Stomach (tissue), 9 donors: Measurements from ENCODE around the gene COMMD1. TPM values are rescaled to one million over a fixed set of nuclear protein-coding genes. Genes with fewer than 3 reads are reported as not detected.

Experiments
- DNase-seq, 2 donors: peaks; one replicate each; pipeline versions ENCODE4 v3.0.0 to v3.0.0-alpha.2; 2013 to 2019
- H3K27ac ChIP-seq, 5 donors: fragments of 200-600 bp in 4 of 5; sonication (generic) in 4 of 5; one replicate each; pipeline ENCODE4 v1.5.1; 2013 to 2019; ENCODE audit warnings: mild to moderate bottlenecking in 1 of 5, moderate library complexity in 1 of 5
- H3K27me3 ChIP-seq, 3 donors: fragments of 200-600 bp; sonication (generic); one replicate each; pipeline ENCODE4 v1.5.1; 2017 to 2019; ENCODE audit warnings: mixed run types in 1 of 3
- H3K36me3 ChIP-seq, 4 donors: fragments of 200-600 bp; sonication (generic); 1 replicate in 3 of 4; 2 replicates in 1 of 4; pipeline ENCODE4 v1.5.1; 2016 to 2019
- H3K4me1 ChIP-seq, 4 donors: fragments of 200-600 bp; sonication (generic); one replicate each; pipeline ENCODE4 v1.5.1; 2016 to 2019
- H3K4me3 ChIP-seq, 4 donors: fragments of 200-600 bp; sonication (generic) in 3 of 4; one replicate each; pipeline ENCODE4 v1.5.1; 2016 to 2019; ENCODE audit warnings: mild to moderate bottlenecking in 1 of 4
- H3K9me3 ChIP-seq, 4 donors: fragments of 200-600 bp; sonication (generic); one replicate each; pipeline ENCODE4 v1.5.1; 2016 to 2019
- CTCF ChIP-seq, 7 experiments: fragments of 450-650 bp in 4 of 7; fragments of 200-600 bp in 3 of 7; sonication (generic) in 3 of 7; IDR thresholded peaks; one replicate each; pipeline ENCODE4 v1.5.1; 2016 to 2019; ENCODE audit warnings: antibody characterized with exemption in 7 of 7, control low read depth in 2 of 7, mild to moderate bottlenecking in 1 of 7
- EP300 ChIP-seq: sonication (generic); formaldehyde crosslinking; IDR thresholded peaks from one replicate; pipeline ENCODE4 v1.6.1; 2017; ENCODE audit warnings: antibody characterized with exemption
- POLR2A ChIP-seq, 4 donors: fragments of 450-650 bp; IDR thresholded peaks; one replicate each; pipeline ENCODE4 v1.6.1; 2016; ENCODE audit warnings: antibody characterized with exemption in 4 of 4, control low read depth in 2 of 4, mild to moderate bottlenecking in 1 of 4, moderate library complexity in 1 of 4
- POLR2AphosphoS5 ChIP-seq, 3 donors: sonication (generic); formaldehyde crosslinking; IDR thresholded peaks; one replicate each; pipeline ENCODE4 v1.6.1; 2016; ENCODE audit warnings: antibody characterized with exemption in 3 of 3
- WGBS, 5 donors: extraction: QIAGEN DNeasy Blood & Tissue Kit in 3 of 5; methylation state at CpG; one replicate each; pipeline versions ENCODE4 v1.1.5 to v1.1.7; 2013 to 2018; 5-methylcytosine and 5-hydroxymethylcytosine counted together
- intact Hi-C: fragments of 100-400 bp; cut with DNase I; formaldehyde crosslinking; loops from one replicate; pipeline ENCODE4 v1.15.1; 2023; ENCODE audit warnings: low total_unique reads
- polyA plus RNA-seq, 3 donors: library from polyadenylated mRNA; stranded (reverse); fragments of 200-250 nt; gene quantifications; one replicate each; pipeline ENCODE4 v1.2.3, GENCODE V29; 2013
- total RNA-seq, 5 donors: library from RNA; depleted of rRNA; stranded (reverse); fragments of >200 nt; gene quantifications; one replicate each; pipeline versions ENCODE4 v1.1.0 to v1.2.3, GENCODE V29; 2014 to 2016
- donor health status: healthy with polysubstance abuse.
- donor health status: Bipolar disorder and iron deficiency.
- donor health status: healthy.

COMMD1 gene
- total and polyA plus RNA-seq, 8 donors = 12.1 to 155 (median 47.4) TPM

- 66 to 75% (median 70%) methylated on average over 2 of the region's 2 CpGs for WGBS, 5 donors
- no peaks in the 10 kb centered on the region for H3K27me3 ChIP-seq
- no peaks in the 10 kb centered on the region for H3K36me3 ChIP-seq
- intact Hi-C loops = no loop called here
- no peaks in the 10 kb centered on the region for H3K9me3 ChIP-seq
- H3K4me3 ChIP-seq = no peak overlapping the region
- no peak overlapping the region for H3K27ac ChIP-seq
- no peaks in the 10 kb centered on the region for H3K4me1 ChIP-seq
- TF ChIP-seq POLR2A (IDR thresholded peaks at IDR 0.05) = no peak
- no peak for TF ChIP-seq POLR2AphosphoS5 (IDR thresholded peaks at IDR 0.05)
- no peak for TF ChIP-seq CTCF (IDR thresholded peaks at IDR 0.05)
- TF ChIP-seq EP300 = no peak
- no peak for DNase-seq
These were observed 145.1 kb downstream of the COMMD1 start for GRCh38 chr2:62050456-62051045.

- DNase-seq = no peak
These were observed 148.7 kb downstream of the COMMD1 start for GRCh38 chr2:62054029-62054791.

GRCh38 chr2:62054916-62055450 lies 149.5 kb downstream of the COMMD1 start:
- no peak overlapping the region for H3K27ac ChIP-seq
- intact Hi-C loops = no loop called here
- no peak for DNase-seq
- no peaks in the 10 kb centered on the region for H3K27me3 ChIP-seq
- no peaks in the 10 kb centered on the region for H3K4me1 ChIP-seq
- no peak overlapping the region for H3K4me3 ChIP-seq
- 73 to 95% (median 85%) methylated on average over 3 of the region's 3 CpGs for WGBS, 5 donors
- H3K36me3 ChIP-seq = peaks cover 0 to 4% (median 0%) of the 10 kb centered on the region in 4 donors
- H3K9me3 ChIP-seq = no peaks in the 10 kb centered on the region
- TF ChIP-seq CTCF (IDR thresholded peaks at IDR 0.05) = no peak

More at GRCh38 chr2:62054029-62054791, 148.7 kb downstream of the COMMD1 start:
- Histone ChIP-seq H3K27ac (no peak overlapping the region), H3K4me1 (no peaks in the 10 kb centered on the region), H3K9me3 (no peaks in the 10 kb centered on the region), H3K4me3 (no peak overlapping the region), H3K36me3 (peaks cover 0 to 4% (median 0%) of the 10 kb centered on the region in 4 donors), H3K27me3 (no peaks in the 10 kb centered on the region)
- TF ChIP-seq POLR2AphosphoS5 (IDR thresholded peaks at IDR 0.05) (no peak), CTCF (IDR thresholded peaks at IDR 0.05) (no peak), EP300 (no peak), POLR2A (IDR thresholded peaks at IDR 0.05) (no peak)
- intact Hi-C loops = no loop called here
- WGBS, 5 donors = 86 to 93% (median 92%) methylated on average over 4 of the region's 4 CpGs

GRCh38 chr2:62055724-62056336 lies 150.4 kb downstream of the COMMD1 start:
- no peak for DNase-seq
- 85 to 93% (median 88%) methylated on average over 3 of the region's 3 CpGs for WGBS, 5 donors
- no peaks in the 10 kb centered on the region for H3K9me3 ChIP-seq
- H3K4me3 ChIP-seq = no peak overlapping the region
- TF ChIP-seq POLR2A (IDR thresholded peaks at IDR 0.05) (no peak), POLR2AphosphoS5 (IDR thresholded peaks at IDR 0.05) (no peak), EP300 (no peak), CTCF (IDR thresholded peaks at IDR 0.05) (no peak)
- H3K4me1 ChIP-seq = no peaks in the 10 kb centered on the region
- no peaks in the 10 kb centered on the region for H3K27me3 ChIP-seq
- peaks cover 0 to 4% (median 0%) of the 10 kb centered on the region in 4 donors for H3K36me3 ChIP-seq
- H3K27ac ChIP-seq = no peak overlapping the region
- intact Hi-C loops = no loop called here
